Measurements from ENCODE around the gene RRN3.
"Not testable (repeated sequence)": the region's sequence is repeated elsewhere in the genome, so short reads cannot be mapped to it uniquely, and the experiment has no call there.

DNA sequence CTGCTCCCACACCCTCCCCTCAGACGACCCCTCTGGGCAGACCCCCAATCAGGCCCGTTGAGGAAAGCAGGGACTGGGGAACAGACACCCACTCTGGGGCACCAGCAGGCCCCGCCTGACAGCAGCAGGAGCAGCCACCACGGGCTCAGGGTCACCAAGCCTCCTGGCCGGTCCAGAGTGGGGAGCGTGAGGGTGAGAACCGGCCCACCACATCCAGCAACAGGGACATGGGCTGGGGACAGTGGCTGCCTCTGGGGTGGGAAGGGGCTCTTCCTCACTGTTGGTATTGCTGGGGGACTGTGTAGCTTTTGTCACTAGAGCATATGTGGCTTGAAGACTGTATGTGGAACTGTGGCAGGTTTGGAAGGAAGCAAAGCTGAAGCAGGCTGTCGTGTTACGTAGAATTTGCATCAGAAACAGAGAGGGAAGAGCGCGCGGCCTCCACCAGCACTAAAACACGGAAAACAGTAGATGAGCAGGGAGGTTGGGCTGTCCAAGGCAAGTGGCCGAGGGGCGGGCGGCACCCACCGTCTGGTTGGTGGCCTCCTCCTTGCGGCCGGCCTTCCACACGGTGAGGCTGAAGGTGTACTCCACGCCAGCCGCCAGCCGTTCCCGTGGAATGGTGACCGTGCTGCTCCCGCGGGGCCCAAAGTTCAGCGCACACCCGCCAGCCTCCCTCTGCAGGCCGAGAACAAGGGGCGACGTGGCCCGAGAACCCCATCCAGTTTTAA is 40.8 kb upstream of the RRN3 start:
- TF ChIP-seq, protein P1, sequence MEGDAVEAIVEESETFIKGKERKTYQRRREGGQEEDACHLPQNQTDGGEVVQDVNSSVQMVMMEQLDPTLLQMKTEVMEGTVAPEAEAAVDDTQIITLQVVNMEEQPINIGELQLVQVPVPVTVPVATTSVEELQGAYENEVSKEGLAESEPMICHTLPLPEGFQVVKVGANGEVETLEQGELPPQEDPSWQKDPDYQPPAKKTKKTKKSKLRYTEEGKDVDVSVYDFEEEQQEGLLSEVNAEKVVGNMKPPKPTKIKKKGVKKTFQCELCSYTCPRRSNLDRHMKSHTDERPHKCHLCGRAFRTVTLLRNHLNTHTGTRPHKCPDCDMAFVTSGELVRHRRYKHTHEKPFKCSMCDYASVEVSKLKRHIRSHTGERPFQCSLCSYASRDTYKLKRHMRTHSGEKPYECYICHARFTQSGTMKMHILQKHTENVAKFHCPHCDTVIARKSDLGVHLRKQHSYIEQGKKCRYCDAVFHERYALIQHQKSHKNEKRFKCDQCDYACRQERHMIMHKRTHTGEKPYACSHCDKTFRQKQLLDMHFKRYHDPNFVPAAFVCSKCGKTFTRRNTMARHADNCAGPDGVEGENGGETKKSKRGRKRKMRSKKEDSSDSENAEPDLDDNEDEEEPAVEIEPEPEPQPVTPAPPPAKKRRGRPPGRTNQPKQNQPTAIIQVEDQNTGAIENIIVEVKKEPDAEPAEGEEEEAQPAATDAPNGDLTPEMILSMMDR (IDR thresholded peaks at IDR 0.05; ENCODE audit: insufficient read depth, low read length, poor library complexity, severe bottlenecking), result not testable (repeated sequence)
- TF ChIP-seq EZH2phosphoT487 (conservative IDR thresholded peaks at IDR 0.05; ENCODE audit: low read length), result not testable (repeated sequence)

Data from SU-DHL-6 (cell line).